ENCODE results near the gene CDC14B.

CDC14B gene

DNA sequence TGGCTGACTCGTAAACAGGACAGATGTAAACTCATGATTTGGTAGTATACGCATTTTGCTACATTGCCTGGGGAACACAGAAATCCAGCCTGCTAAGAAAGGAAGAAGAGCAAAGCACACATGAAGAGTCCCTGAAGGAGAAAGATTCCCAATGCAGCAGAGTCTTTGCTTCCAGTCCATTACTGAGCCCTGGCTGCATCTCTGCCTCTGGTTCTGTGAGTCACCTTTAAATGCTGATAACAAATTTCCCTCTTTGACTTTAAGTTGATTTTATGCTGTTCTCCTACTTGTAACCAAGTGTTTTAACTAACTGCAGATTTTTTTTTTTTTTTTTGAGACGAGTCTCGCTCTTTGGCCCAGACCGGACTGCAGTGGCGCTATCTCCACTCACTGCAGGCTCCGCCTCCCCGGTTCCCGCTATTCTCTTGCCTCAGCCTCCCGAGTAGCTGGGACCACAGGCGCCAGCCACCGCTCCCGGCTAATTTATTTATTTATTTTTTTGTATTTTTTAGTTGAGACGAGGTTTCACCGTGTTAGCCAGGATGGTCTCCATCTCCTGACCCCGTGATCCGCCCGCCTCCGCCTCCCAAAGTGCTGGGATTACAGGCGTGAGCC lies 44.0 kb upstream of the CDC14B start:
- H3K4me3 ChIP-seq (replicated peaks; ENCODE audit: low read depth, low read length), result no peak overlapping the region
- H3K36me3 ChIP-seq (ENCODE audit: control insufficient read depth, insufficient read depth, low read length), result no peaks in the 10 kb centered on the region
- TF ChIP-seq, protein P1, sequence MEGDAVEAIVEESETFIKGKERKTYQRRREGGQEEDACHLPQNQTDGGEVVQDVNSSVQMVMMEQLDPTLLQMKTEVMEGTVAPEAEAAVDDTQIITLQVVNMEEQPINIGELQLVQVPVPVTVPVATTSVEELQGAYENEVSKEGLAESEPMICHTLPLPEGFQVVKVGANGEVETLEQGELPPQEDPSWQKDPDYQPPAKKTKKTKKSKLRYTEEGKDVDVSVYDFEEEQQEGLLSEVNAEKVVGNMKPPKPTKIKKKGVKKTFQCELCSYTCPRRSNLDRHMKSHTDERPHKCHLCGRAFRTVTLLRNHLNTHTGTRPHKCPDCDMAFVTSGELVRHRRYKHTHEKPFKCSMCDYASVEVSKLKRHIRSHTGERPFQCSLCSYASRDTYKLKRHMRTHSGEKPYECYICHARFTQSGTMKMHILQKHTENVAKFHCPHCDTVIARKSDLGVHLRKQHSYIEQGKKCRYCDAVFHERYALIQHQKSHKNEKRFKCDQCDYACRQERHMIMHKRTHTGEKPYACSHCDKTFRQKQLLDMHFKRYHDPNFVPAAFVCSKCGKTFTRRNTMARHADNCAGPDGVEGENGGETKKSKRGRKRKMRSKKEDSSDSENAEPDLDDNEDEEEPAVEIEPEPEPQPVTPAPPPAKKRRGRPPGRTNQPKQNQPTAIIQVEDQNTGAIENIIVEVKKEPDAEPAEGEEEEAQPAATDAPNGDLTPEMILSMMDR (IDR thresholded peaks at IDR 0.05; ENCODE audit: insufficient read depth, low read length, poor library complexity, severe bottlenecking), result no peak
- no peaks in the 10 kb centered on the region for H3K27me3 ChIP-seq (replicated peaks; ENCODE audit: control insufficient read depth, insufficient read depth, low read length)
- DNase-seq (ENCODE audit: extremely low read depth, insufficient read length), result no peak

DNA sequence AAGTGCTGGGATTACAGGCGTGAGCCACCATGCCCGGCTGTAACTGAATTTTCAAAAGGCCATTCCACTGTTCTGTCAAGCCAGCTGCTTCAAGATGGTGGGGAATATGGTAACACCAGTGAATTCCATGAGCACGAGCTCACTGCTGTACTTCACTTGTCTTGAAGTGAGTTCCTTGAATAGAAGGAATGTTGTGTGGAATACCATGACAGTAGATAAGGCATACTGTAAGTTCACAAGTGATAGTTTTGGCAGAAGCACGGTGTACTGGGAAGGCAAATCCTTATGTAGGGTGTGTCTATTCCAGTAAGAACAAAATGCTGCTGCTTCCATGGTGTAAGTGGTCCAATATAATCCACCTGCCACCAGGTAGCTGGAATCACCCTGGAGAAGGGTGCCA lies 42.1 kb upstream of the CDC14B start:
- Histone ChIP-seq H3K4me3 (replicated peaks; ENCODE audit: low read depth, low read length) (no peak overlapping the region), H3K27me3 (replicated peaks; ENCODE audit: control insufficient read depth, insufficient read depth, low read length) (no peaks in the 10 kb centered on the region), H3K36me3 (ENCODE audit: control insufficient read depth, insufficient read depth, low read length) (no peaks in the 10 kb centered on the region)
- TF ChIP-seq, protein P1 (IDR thresholded peaks at IDR 0.05; ENCODE audit: insufficient read depth, low read length, poor library complexity, severe bottlenecking), result no peak
- no peak for DNase-seq (ENCODE audit: extremely low read depth, insufficient read length)

- Histone ChIP-seq H3K36me3 (ENCODE audit: control insufficient read depth, insufficient read depth, low read length) (no peaks in the 10 kb centered on the region), H3K27me3 (replicated peaks; ENCODE audit: control insufficient read depth, insufficient read depth, low read length) (no peaks in the 10 kb centered on the region), H3K4me3 (replicated peaks; ENCODE audit: low read depth, low read length) (no peak overlapping the region)
- DNase-seq (ENCODE audit: extremely low read depth, insufficient read length), result peak; percentile 18
- TF ChIP-seq, protein P1 (IDR thresholded peaks at IDR 0.05; ENCODE audit: insufficient read depth, low read length, poor library complexity, severe bottlenecking), result no peak
These were observed 41.1 kb upstream of the CDC14B start for GRCh38 chr9:96660692-96661248.

- peak within 1 kb of the TSS; percentile 70 for H3K4me3 ChIP-seq (replicated peaks; ENCODE audit: low read depth, low read length)
- peak; percentile 79 for DNase-seq (ENCODE audit: extremely low read depth, insufficient read length)
These were observed 35.7 kb upstream of the CDC14B start, which contains the start of gene PRXL2C for GRCh38 chr9:96655198-96655851. TSS of gene PRXL2C (minus strand) at chr9:96655317. CDS start at chr9:96655281, 36 bp downstream.

DNA sequence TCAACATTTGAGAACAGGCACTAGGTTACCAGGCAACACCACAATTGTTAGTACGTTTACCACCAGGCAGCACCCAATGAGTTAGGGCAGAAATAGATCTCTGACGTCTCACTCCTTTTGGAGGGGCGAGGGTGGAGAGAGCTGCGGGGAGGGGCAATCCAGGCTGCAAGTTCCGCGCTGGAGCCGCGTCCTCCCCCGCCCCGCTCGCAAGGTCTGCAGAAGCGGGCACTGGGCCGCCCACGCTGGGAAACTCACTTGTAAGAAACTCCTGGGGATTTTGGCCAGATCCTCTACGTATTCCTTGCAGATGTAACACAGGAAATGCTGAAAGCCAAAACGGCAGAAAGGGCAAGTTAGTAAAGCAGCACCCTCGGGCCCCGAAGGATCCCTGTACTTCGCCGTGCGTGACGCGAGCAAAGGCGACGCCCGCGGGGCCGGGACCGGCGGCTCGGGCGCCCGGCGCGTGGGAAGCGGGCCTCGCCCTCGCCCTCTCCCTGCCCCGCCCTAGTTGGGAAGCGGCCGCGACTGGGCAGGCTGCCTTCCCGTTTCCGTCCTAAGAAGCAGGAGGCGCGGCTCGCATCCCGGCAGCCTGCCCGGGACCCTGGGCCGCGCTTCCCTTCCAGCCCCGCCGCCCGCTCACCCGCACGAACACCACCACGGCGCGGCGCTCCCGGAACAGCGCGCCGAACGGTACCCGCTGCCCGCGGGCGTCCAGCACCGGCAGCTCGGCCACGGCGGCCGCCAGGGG lies 35.0 kb upstream of the CDC14B start:
- DNase-seq (ENCODE audit: extremely low read depth, insufficient read length), result peak; percentile 72
- Histone ChIP-seq H3K27me3 (replicated peaks; ENCODE audit: control insufficient read depth, insufficient read depth, low read length) (no peaks in the 10 kb centered on the region), H3K4me3 (replicated peaks; ENCODE audit: low read depth, low read length) (peak overlapping the region; percentile 70), H3K36me3 (ENCODE audit: control insufficient read depth, insufficient read depth, low read length) (no peaks in the 10 kb centered on the region)
- TF ChIP-seq, protein P1 (IDR thresholded peaks at IDR 0.05; ENCODE audit: insufficient read depth, low read length, poor library complexity, severe bottlenecking), result no peak

More at GRCh38 chr9:96655198-96655851, 35.7 kb upstream of the CDC14B start, which contains the start of gene PRXL2C:
- TF ChIP-seq, protein P1 (IDR thresholded peaks at IDR 0.05; ENCODE audit: insufficient read depth, low read length, poor library complexity, severe bottlenecking), result no peak
- Histone ChIP-seq H3K27me3 (replicated peaks; ENCODE audit: control insufficient read depth, insufficient read depth, low read length) (no peaks in the 10 kb centered on the region), H3K36me3 (ENCODE audit: control insufficient read depth, insufficient read depth, low read length) (no peaks in the 10 kb centered on the region)
